WERI-Rb-1 (cell line): ENCODE results near the gene ASIC3.

Experiments
- DNase-seq: peaks from one replicate; pipeline ENCODE4 v3.0.0-alpha.2; 2020
- H3K27ac ChIP-seq: fragments of 250-450 bp; sonication (Bioruptor Pico); 2 replicates; pipeline ENCODE4 v1.5.1; 2020; ENCODE audit warnings: mild to moderate bottlenecking, moderate library complexity
- H3K27me3 ChIP-seq: fragments of 250-450 bp; sonication (Bioruptor Pico); 2 replicates; pipeline ENCODE4 v1.5.1; 2021; ENCODE audit warnings: mild to moderate bottlenecking, low read depth, moderate library complexity; ENCODE audit not compliant: insufficient read depth, severe bottlenecking
- H3K36me3 ChIP-seq: fragments of 250-450 bp; sonication (Bioruptor Pico); 2 replicates; pipeline ENCODE4 v1.5.1; 2020; ENCODE audit warnings: mild to moderate bottlenecking, moderate library complexity
- H3K4me3 ChIP-seq: 2 replicates; pipeline ENCODE4 v1.5.1; 2011; ENCODE audit warnings: low read depth, mild to moderate bottlenecking, control low read depth, low read length
- H3K9me3 ChIP-seq: fragments of 250-450 bp; sonication (Bioruptor Pico); 2 replicates; pipeline ENCODE4 v1.5.1; 2021; ENCODE audit warnings: mild to moderate bottlenecking, moderate library complexity; ENCODE audit not compliant: severe bottlenecking
- CTCF ChIP-seq: IDR thresholded peaks from 2 replicates; pipeline ENCODE4 v1.5.1; 2011; ENCODE audit warnings: low read depth, mild to moderate bottlenecking, control low read depth, inconsistent platforms, low read length

The ASIC3 gene

GRCh38 chr7:151018421-151019129 lies 29.8 kb upstream of the ASIC3 start:
- no peaks in the 10 kb centered on the region for H3K27me3 ChIP-seq
- TF ChIP-seq CTCF: no peak
- peak overlapping the region; percentile 55 for H3K4me3 ChIP-seq
- H3K27ac ChIP-seq: peak overlapping the region; percentile 45
- DNase-seq: no peak
- no peaks in the 10 kb centered on the region for H3K36me3 ChIP-seq
- no peaks in the 10 kb centered on the region for H3K9me3 ChIP-seq

GRCh38 chr7:151019130-151019447 lies 29.2 kb upstream of the ASIC3 start:
- Histone ChIP-seq H3K27me3 (no peaks in the 10 kb centered on the region), H3K27ac (no peak overlapping the region), H3K4me3 (no peak overlapping the region), H3K9me3 (no peaks in the 10 kb centered on the region), H3K36me3 (no peaks in the 10 kb centered on the region)
- TF ChIP-seq CTCF: no peak
- no peak for DNase-seq

- Histone ChIP-seq H3K36me3 (no peaks in the 10 kb centered on the region), H3K27me3 (no peaks in the 10 kb centered on the region), H3K27ac (no peak overlapping the region), H3K4me3 (no peak overlapping the region), H3K9me3 (no peaks in the 10 kb centered on the region)
- TF ChIP-seq CTCF: no peak
- no peak for DNase-seq
These were observed 28.1 kb upstream of the ASIC3 start for GRCh38 chr7:151020231-151020630.

GRCh38 chr7:151023232-151023631 lies 25.1 kb upstream of the ASIC3 start:
- no peaks in the 10 kb centered on the region for H3K9me3 ChIP-seq
- no peak overlapping the region for H3K27ac ChIP-seq
- H3K27me3 ChIP-seq: no peaks in the 10 kb centered on the region
- no peak for TF ChIP-seq CTCF
- no peak overlapping the region for H3K4me3 ChIP-seq
- H3K36me3 ChIP-seq: no peaks in the 10 kb centered on the region
- DNase-seq: no peak

- Histone ChIP-seq H3K4me3 (no peak within 1 kb of the TSS), H3K9me3 (no peaks in the 10 kb centered on the region), H3K36me3 (no peaks in the 10 kb centered on the region), H3K27me3 (no peaks in the 10 kb centered on the region), H3K27ac (no peak within 1 kb of the TSS)
- DNase-seq: no peak
- TF ChIP-seq CTCF: no peak
These were observed 23.8 kb upstream of the ASIC3 start, which contains the start of gene ATG9B for GRCh38 chr7:151024435-151025056. TSS of gene ATG9B (minus strand) at chr7:151024494. CDS start at chr7:151024423, 71 bp downstream.
